Measurements from ENCODE around the gene PTPRB. TPM values are rescaled to one million over a fixed set of nuclear protein-coding genes. Genes with fewer than 3 reads are reported as not detected.

PTPRB gene
- total RNA-seq, 1 experiment from 2014 or later: 0.17 TPM

GRCh38 chr12:70641691-70642090 lies 4.5 kb upstream of the PTPRB start (continued):
- no peak for TF ChIP-seq POLR2A (IDR thresholded peaks at IDR 0.05; ENCODE audit: borderline replicate concordance, extremely low read depth, insufficient read depth, insufficient read length)

GRCh38 chr12:70640901-70641300 lies 3.7 kb upstream of the PTPRB start:
- no peaks in the 10 kb centered on the region for H3K9me2 ChIP-seq (ENCODE audit: insufficient read depth)
- ATAC-seq (no peak), DNase-seq (ENCODE audit: low read depth, low spot score) (no peak)
- no peak overlapping the region for H3K4me2 ChIP-seq (ENCODE audit: low read length)
- TF ChIP-seq CEBPB (IDR thresholded peaks at IDR 0.05; ENCODE audit: low read depth) (no peak), CBX3 (IDR thresholded peaks at IDR 0.05; ENCODE audit: low read depth) (no peak), EZH2phosphoT487 (IDR thresholded peaks at IDR 0.05; ENCODE audit: borderline replicate concordance) (no peak), JUND (IDR thresholded peaks at IDR 0.05) (no peak)
- BruUV-seq (replicated peaks): no TSS peak
- no peak overlapping the region for H3K9ac ChIP-seq (ENCODE audit: low read length)
- ChIA-PET RAD21 (ENCODE audit: low non-redundant PET in 1 of 2, low total read pairs in 2 of 2, uncharacterized antibody in 2 of 2, unreplicated experiment in 2 of 2) (no interaction called here), CTCF (no interaction called here), POLR2A (no interaction called here)
- H3K4me3 ChIP-seq (replicated peaks in 1 of 2; ENCODE audit: low read depth in 1 of 2, low read length in 2 of 2): no peak overlapping the region
- no peaks in the 10 kb centered on the region for H3K79me2 ChIP-seq (ENCODE audit: insufficient read depth, low read length)
- no peak overlapping the region for H2AFZ ChIP-seq (ENCODE audit: low read depth, low read length, poor library complexity, severe bottlenecking)
- intact Hi-C loops (cut with micrococcal nuclease): no loop called here
- no peaks in the 10 kb centered on the region for H3K9me3 ChIP-seq (ENCODE audit: control insufficient read depth in 1 of 2, insufficient read depth in 1 of 2, low read depth in 1 of 2, low read length in 2 of 2)
- no peaks in the 10 kb centered on the region for H3K27me3 ChIP-seq (ENCODE audit: insufficient read depth, low read length)
- H3K4me1 ChIP-seq (ENCODE audit: control insufficient read depth in 1 of 2, insufficient read depth in 2 of 2, low read length in 2 of 2): peaks cover 7 to 19% of the 10 kb centered on the region in 2 experiments
- no peaks in the 10 kb centered on the region for H3K36me3 ChIP-seq (ENCODE audit: control insufficient read depth in 1 of 2, insufficient read depth in 2 of 2, low read length in 2 of 2)
- no peaks in the 10 kb centered on the region for H4K20me1 ChIP-seq (ENCODE audit: insufficient read depth)
- H3K27ac ChIP-seq (ENCODE audit: low read depth, low read length): no peak overlapping the region

- Histone ChIP-seq H2AFZ (ENCODE audit: low read depth, low read length, poor library complexity, severe bottlenecking) (no peak overlapping the region), H3K36me3 (ENCODE audit: control insufficient read depth in 1 of 2, insufficient read depth in 2 of 2, low read length in 2 of 2) (no peaks in the 10 kb centered on the region), H3K9me3 (ENCODE audit: control insufficient read depth in 1 of 2, insufficient read depth in 1 of 2, low read depth in 1 of 2, low read length in 2 of 2) (no peaks in the 10 kb centered on the region), H3K79me2 (ENCODE audit: insufficient read depth, low read length) (no peaks in the 10 kb centered on the region), H3K9ac (ENCODE audit: low read length) (no peak overlapping the region), H3K27me3 (ENCODE audit: insufficient read depth, low read length) (no peaks in the 10 kb centered on the region), H4K20me1 (ENCODE audit: insufficient read depth) (no peaks in the 10 kb centered on the region), H3K9me2 (ENCODE audit: insufficient read depth) (no peaks in the 10 kb centered on the region), H3K4me3 (replicated peaks in 1 of 2; ENCODE audit: low read depth in 1 of 2, low read length in 2 of 2) (no peak overlapping the region), H3K4me1 (ENCODE audit: control insufficient read depth in 1 of 2, insufficient read depth in 2 of 2, low read length in 2 of 2) (peaks cover 0 to 6% of the 10 kb centered on the region in 2 experiments; a peak in 1 of 4 replicates), H3K4me2 (ENCODE audit: low read length) (no peak overlapping the region), H3K27ac (ENCODE audit: low read depth, low read length) (no peak overlapping the region)
- ChIA-PET POLR2A (no interaction called here), RAD21 (ENCODE audit: low non-redundant PET in 1 of 2, low total read pairs in 2 of 2, uncharacterized antibody in 2 of 2, unreplicated experiment in 2 of 2) (no interaction called here), CTCF (no interaction called here)
- DNase-seq (ENCODE audit: low read depth, low spot score) (no peak), ATAC-seq (no peak)
- BruUV-seq (replicated peaks): no TSS peak
- intact Hi-C loops (cut with micrococcal nuclease): no loop called here
- TF ChIP-seq EZH2 (IDR thresholded peaks at IDR 0.05): no peak
- TF ChIP-seq POLR2AphosphoS5 (IDR thresholded peaks at IDR 0.05; ENCODE audit: low read depth, low read length): no peak
- TF ChIP-seq ZNF274 (IDR thresholded peaks at IDR 0.05; ENCODE audit: low read depth, low read length): no peak
- TF ChIP-seq SRF (IDR thresholded peaks at IDR 0.05; ENCODE audit: low read depth): no peak
- no peak for TF ChIP-seq RAD21 (IDR thresholded peaks at IDR 0.05; ENCODE audit: low read depth)
- TF ChIP-seq, protein P1, sequence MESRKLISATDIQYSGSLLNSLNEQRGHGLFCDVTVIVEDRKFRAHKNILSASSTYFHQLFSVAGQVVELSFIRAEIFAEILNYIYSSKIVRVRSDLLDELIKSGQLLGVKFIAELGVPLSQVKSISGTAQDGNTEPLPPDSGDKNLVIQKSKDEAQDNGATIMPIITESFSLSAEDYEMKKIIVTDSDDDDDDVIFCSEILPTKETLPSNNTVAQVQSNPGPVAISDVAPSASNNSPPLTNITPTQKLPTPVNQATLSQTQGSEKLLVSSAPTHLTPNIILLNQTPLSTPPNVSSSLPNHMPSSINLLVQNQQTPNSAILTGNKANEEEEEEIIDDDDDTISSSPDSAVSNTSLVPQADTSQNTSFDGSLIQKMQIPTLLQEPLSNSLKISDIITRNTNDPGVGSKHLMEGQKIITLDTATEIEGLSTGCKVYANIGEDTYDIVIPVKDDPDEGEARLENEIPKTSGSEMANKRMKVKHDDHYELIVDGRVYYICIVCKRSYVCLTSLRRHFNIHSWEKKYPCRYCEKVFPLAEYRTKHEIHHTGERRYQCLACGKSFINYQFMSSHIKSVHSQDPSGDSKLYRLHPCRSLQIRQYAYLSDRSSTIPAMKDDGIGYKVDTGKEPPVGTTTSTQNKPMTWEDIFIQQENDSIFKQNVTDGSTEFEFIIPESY (IDR thresholded peaks at IDR 0.05; ENCODE audit: extremely low read depth, insufficient replicate concordance, low read length): no peak
- no peak for TF ChIP-seq SIN3A (IDR thresholded peaks at IDR 0.05; ENCODE audit: low read depth)
- no peak for TF ChIP-seq YY1 (IDR thresholded peaks at IDR 0.05; ENCODE audit: extremely low read depth, insufficient replicate concordance, low read depth, low read length)
- no peak for TF ChIP-seq ELF1 (IDR thresholded peaks at IDR 0.05; ENCODE audit: borderline replicate concordance, low read depth)
- no peak for TF ChIP-seq SP1 (IDR thresholded peaks at IDR 0.05; ENCODE audit: low read depth)
- TF ChIP-seq TCF7L2 (IDR thresholded peaks at IDR 0.05; ENCODE audit: borderline replicate concordance, extremely low read depth, insufficient read depth, insufficient read length): no peak
- TF ChIP-seq POLR2A (IDR thresholded peaks at IDR 0.05; ENCODE audit: borderline replicate concordance, extremely low read depth, insufficient read depth, insufficient read length): no peak
Measured at GRCh38 chr12:70639535-70639934, 2.3 kb upstream of the PTPRB start.
